Dendritic cell treated with granulocyte-macrophage colony-stimulating factor and Interleukin-4, amounts not matched to agents 40 ng/mL and 50 ng/mL, for 4 days (primary cell): Measurements from ENCODE around the gene GNA14.
"Not testable (repeated sequence)": the region's sequence is repeated elsewhere in the genome, so short reads cannot be mapped to it uniquely, and the experiment has no call there.

ENCODE experiments used
- H3K27ac Mint-ChIP-seq: one replicate; pipeline ENCODE4 v1.8.0; 2022; ENCODE audit warnings: mild to moderate bottlenecking, mixed read lengths
- H3K27me3 Mint-ChIP-seq: one replicate; pipeline ENCODE4 v1.8.0; 2022; ENCODE audit warnings: mild to moderate bottlenecking, mixed read lengths
- H3K36me3 Mint-ChIP-seq: one replicate; pipeline ENCODE4 v1.8.0; 2022; ENCODE audit warnings: low read depth, mixed read lengths
- H3K4me1 Mint-ChIP-seq: one replicate; pipeline ENCODE4 v1.8.0; 2022; ENCODE audit warnings: low read depth, mixed read lengths
- H3K4me3 Mint-ChIP-seq: one replicate; pipeline ENCODE4 v1.8.0; 2022; ENCODE audit warnings: mild to moderate bottlenecking, moderate library complexity, mixed read lengths
- H3K9me3 Mint-ChIP-seq: one replicate; pipeline ENCODE4 v1.8.0; 2022; ENCODE audit warnings: mixed read lengths
- intact Hi-C: fragments of 100-400 bp; cut with micrococcal nuclease; formaldehyde crosslinking; loops from one replicate; pipeline ENCODE4 v1.15.0; 2022

Gene GNA14

DNA sequence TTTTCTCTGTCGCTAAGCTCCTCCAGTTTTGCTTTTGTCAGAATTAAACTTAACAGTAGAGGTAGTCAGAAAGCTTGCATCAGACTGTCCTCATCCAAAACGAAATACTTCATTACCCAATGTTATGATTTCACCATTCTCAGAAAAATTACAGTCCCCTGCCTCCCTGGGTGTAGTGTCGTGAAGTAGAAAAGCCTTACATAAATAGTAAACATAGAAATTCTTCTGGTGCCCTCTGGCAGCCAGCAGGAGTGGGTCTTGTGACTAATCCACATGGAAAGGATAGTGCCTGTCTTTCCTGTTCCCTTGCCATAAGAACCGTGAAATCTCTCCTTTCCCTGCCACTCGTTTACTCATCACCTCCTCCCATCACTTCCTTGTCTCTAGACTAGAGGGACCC is 230.6 kb downstream of the GNA14 start:
- H3K9me3 Mint-ChIP-seq, result no peaks in the 10 kb centered on the region
- H3K27me3 Mint-ChIP-seq, result no peaks in the 10 kb centered on the region
- H3K4me1 Mint-ChIP-seq, result peaks cover 14% of the 10 kb centered on the region
- intact Hi-C loops, result no loop called here
- H3K4me3 Mint-ChIP-seq, result no peak overlapping the region
- no peak overlapping the region for H3K27ac Mint-ChIP-seq
- no peaks in the 10 kb centered on the region for H3K36me3 Mint-ChIP-seq

DNA sequence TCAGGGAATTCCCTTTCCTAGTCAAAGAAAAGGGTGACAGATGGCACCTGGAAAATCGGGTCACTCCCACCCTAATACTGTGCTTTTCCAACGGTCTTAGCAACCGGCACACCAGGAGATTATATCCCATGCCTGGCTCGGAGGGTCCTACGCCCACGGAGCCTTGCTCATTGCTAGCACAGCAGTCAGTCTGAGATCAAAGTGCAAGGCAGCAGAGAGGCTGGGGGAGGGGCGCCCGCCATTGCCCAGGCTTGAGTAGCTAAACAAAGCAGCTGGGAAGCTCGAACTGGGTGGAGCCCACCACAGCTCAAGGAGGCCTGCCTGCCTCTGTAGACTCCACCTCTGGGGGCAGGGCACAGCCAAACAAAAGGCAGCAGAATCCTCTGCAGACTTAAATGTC is 239.6 kb downstream of the GNA14 start:
- H3K4me1 Mint-ChIP-seq, result not testable (repeated sequence)
- peaks cover 30% of the 10 kb centered on the region for H3K36me3 Mint-ChIP-seq

DNA sequence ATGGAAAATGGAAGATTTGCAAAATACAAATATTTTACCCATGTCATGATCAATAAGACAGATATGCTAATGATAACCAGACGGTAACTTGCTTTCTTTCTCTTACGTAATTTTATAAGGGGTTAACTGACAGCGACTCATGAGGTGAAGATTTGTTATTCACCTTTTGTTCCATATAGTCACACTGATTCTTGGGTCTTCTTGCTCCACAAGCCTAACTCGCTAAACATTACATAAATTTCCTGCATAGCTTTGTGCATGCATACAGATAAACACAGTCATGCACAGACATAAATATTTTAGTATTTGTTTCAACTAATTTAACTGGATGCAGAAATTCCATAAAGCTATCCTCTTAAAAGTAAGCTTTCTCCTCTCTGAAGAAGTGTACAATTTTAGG is 244.9 kb downstream of the GNA14 start:
- intact Hi-C loops, result no loop called here
- Mint-ChIP-seq H3K4me1 (no peaks in the 10 kb centered on the region), H3K4me3 (no peak overlapping the region), H3K9me3 (peaks cover 5% of the 10 kb centered on the region), H3K36me3 (peaks cover 22% of the 10 kb centered on the region), H3K27ac (no peak overlapping the region), H3K27me3 (no peaks in the 10 kb centered on the region)

More for the DNA sequence above, 239.6 kb downstream of the GNA14 start:
- H3K27ac Mint-ChIP-seq, H3K4me3 Mint-ChIP-seq, intact Hi-C loops, H3K27me3 Mint-ChIP-seq: not testable (repeated sequence)
- peaks cover 24% of the 10 kb centered on the region for H3K9me3 Mint-ChIP-seq

DNA sequence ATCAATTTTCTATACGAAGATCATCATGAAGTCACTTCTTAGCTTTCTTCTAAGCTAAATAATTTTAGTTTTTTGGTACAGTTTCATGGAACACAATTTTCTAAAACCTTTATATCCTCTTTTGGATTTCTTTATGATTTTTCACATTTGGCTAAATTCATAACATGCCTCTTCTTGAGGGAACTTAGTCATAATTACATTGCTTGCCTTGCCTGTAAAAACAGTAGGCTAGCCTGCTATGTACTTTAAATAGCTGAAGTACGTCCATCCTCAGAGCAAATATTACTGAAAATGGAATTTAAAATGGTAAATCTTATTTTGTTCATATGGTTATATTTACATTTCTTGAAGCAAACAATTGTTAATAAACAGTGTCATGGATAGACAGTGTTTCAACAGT is 245.8 kb downstream of the GNA14 start:
- intact Hi-C loops, result no loop called here
- H3K27me3 Mint-ChIP-seq, result no peaks in the 10 kb centered on the region
- no peak overlapping the region for H3K27ac Mint-ChIP-seq
- H3K36me3 Mint-ChIP-seq, result peaks cover 12% of the 10 kb centered on the region
- H3K4me3 Mint-ChIP-seq, result no peak overlapping the region
- no peaks in the 10 kb centered on the region for H3K4me1 Mint-ChIP-seq
- H3K9me3 Mint-ChIP-seq, result no peaks in the 10 kb centered on the region

DNA sequence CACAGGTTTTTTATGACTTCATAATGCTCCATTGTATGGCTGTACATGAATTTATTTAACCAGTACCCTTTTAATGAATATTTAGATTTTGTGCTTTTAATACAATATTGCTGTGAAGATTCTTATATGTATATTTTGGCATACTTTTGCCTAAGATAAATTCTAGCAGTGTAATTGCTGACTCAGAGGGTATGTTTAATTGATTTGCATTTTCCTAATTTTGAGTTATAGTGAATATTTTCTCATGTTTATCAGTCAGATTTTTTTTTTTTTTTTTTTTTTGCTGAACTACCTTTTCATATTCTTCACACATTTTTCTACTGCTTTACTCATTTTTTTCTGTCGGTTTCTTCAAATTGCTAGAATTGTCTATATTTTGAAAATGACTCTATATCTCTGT is 248.2 kb downstream of the GNA14 start:
- H3K4me3 Mint-ChIP-seq, result no peak overlapping the region
- no peaks in the 10 kb centered on the region for H3K36me3 Mint-ChIP-seq
- no peaks in the 10 kb centered on the region for H3K9me3 Mint-ChIP-seq
- intact Hi-C loops, result no loop called here
- H3K27ac Mint-ChIP-seq, result no peak overlapping the region
- H3K27me3 Mint-ChIP-seq, result no peaks in the 10 kb centered on the region
- H3K4me1 Mint-ChIP-seq, result no peaks in the 10 kb centered on the region

DNA sequence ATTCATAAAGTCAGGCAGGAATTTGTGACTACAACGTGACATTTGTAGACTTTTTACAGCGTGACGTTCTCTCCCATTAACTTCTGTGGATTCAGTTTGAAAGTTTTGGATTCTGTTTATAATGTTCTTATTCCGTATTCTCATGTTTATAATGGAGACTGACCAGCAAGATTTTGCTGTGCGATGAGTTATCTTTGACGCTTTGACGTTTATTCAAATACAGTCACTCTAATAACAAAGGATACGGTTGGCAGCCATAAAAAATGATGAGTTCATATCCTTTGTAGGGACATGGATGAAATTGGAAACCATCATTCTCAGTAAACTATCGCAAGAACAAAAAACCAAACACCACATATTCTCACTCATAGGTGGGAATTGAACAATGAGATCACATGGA is 249.5 kb downstream of the GNA14 start:
- H3K4me3 Mint-ChIP-seq, H3K4me1 Mint-ChIP-seq, H3K27me3 Mint-ChIP-seq, H3K27ac Mint-ChIP-seq, H3K9me3 Mint-ChIP-seq, H3K36me3 Mint-ChIP-seq, intact Hi-C loops: not testable (repeated sequence)

DNA sequence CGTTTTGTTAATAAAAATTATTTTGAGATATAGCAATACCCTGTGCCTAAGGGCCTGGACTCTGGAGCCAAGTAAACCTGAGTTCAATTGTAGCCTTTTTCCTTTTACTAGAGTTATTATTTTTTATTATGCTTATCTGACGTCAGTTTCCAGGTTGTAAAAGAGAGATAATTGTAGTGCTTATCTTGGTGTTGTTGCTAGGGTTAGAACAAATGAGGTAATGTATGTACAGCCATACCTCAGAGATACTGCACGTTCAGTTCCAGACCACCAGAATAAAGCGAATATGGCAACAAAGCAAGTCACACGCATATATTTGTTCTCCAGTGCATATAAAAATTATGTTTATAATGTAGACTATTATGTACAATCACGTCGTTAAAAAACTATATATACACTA is 255.8 kb downstream of the GNA14 start:
- intact Hi-C loops, result no loop called here
- Mint-ChIP-seq H3K9me3 (no peaks in the 10 kb centered on the region), H3K27me3 (no peaks in the 10 kb centered on the region), H3K4me3 (no peak overlapping the region), H3K36me3 (no peaks in the 10 kb centered on the region), H3K4me1 (no peaks in the 10 kb centered on the region), H3K27ac (no peak overlapping the region)

DNA sequence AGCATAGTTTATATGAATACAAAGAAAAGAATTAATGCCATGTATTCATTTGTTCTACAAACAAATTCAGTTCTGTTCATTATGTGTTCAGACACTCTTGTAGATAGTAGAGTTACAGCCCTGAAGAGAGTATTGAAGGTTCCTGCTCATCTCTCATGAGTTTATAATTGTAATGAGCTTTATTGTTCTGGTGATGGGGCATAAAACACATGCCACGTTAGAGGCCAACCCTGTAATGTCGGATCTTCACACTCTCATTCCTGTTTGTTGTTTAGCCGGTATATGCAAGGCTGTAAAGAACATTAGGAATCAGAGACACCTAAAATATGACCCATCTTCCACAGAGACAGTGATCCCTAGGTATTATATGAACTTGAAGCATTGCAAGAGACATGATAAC is 256.3 kb downstream of the GNA14 start:
- H3K9me3 Mint-ChIP-seq, result no peaks in the 10 kb centered on the region
- H3K27ac Mint-ChIP-seq, result no peak overlapping the region
- no peak overlapping the region for H3K4me3 Mint-ChIP-seq
- intact Hi-C loops, result no loop called here
- no peaks in the 10 kb centered on the region for H3K4me1 Mint-ChIP-seq
- no peaks in the 10 kb centered on the region for H3K27me3 Mint-ChIP-seq
- H3K36me3 Mint-ChIP-seq, result no peaks in the 10 kb centered on the region

DNA sequence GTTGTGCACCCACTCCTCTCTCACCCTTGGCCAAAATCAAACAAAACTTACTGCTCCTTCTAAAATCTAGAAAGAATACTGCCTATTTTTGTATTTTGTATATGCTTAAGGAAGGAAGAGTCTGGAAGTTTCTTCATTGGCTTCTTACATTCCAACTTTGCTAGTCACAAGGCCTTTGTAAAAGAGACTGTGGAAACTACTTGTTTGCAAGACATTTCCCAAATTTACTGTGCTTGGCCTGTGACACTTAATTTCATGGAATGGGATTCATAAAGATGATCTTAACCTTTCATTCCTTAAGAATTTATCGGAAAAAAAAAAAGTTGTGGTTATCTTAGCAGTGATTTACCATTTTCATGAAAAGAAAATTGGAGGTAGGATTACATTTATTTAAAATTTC is 261.9 kb downstream of the GNA14 start:
- intact Hi-C loops, result no loop called here
- Mint-ChIP-seq H3K36me3 (no peaks in the 10 kb centered on the region), H3K27me3 (no peaks in the 10 kb centered on the region), H3K9me3 (no peaks in the 10 kb centered on the region), H3K4me1 (no peaks in the 10 kb centered on the region), H3K27ac (no peak overlapping the region), H3K4me3 (no peak overlapping the region)

DNA sequence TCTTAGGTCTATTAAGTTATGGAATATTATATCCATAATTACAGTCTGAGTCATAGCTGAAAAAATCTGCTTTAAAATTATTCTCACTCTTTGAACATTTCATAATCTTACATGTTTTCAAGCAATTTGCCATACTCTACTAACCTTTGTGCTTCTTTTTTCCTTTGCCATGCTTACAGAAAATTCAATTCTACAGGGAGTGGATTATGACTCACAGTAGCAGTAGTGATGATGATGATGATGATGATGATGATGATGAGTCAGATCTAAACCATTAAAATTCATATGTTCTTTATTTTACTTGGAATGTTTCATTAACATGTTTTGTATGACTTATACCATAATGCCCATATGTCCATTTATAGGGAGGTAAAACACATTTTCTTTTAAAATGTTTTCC is 263.7 kb downstream of the GNA14 start:
- H3K9me3 Mint-ChIP-seq, result no peaks in the 10 kb centered on the region
- no peak overlapping the region for H3K4me3 Mint-ChIP-seq
- H3K27ac Mint-ChIP-seq, result no peak overlapping the region

DNA sequence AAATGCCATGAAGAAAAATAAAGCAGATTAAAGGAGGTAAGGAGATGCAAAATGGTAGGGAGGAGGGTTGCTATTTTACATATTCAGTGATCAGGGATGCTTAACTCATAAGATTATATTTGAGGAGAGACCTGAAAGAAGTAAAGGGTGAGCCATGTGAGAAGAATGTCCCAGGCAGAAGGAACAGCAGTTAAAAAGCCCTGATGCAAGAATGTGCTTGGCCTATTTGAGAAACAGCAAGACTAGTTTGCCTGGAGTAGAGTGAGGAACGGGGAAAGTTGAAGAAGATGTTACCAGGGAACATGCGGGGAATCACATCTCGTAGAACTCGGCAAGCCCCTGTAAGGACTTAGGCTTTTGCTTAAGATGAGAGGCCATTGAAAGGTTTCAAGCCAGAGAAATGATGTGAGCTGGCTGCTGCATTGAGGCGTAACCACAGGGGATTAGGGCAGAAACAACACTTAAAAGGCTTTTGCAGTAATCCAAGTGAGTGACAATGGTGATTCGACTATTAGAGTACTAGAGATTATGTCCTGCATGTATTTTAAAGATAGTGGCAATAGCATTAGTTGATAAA is 272.1 kb downstream of the GNA14 start:
- Mint-ChIP-seq H3K27me3 (no peaks in the 10 kb centered on the region), H3K27ac (no peak overlapping the region), H3K9me3 (no peaks in the 10 kb centered on the region), H3K4me1 (no peaks in the 10 kb centered on the region), H3K4me3 (no peak overlapping the region), H3K36me3 (peaks cover 4% of the 10 kb centered on the region)
- intact Hi-C loops, result no loop called here

More for the DNA sequence above, 263.7 kb downstream of the GNA14 start:
- Mint-ChIP-seq H3K27me3 (no peaks in the 10 kb centered on the region), H3K36me3 (no peaks in the 10 kb centered on the region), H3K4me1 (no peaks in the 10 kb centered on the region)
- intact Hi-C loops, result no loop called here

DNA sequence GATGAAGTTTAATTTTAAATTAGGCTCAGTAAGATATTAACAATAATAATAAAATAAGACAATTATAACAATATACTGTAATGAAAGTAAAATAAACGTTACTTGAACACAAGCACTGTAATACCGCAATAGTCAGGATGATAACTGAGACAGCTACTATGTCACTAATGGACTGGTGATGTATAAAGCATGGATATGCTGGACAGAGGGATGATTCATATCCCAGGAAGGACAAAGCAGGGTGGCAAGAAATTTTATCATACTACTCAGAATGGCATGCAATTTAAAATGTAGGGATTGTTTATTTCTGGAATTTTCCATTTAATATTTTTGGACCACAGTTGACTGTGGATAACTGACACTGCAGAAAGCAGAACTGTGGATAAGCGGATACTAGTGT is 273.9 kb downstream of the GNA14 start:
- no peak overlapping the region for H3K4me3 Mint-ChIP-seq
- no peaks in the 10 kb centered on the region for H3K27me3 Mint-ChIP-seq
- H3K27ac Mint-ChIP-seq, result no peak overlapping the region
- H3K4me1 Mint-ChIP-seq, result no peaks in the 10 kb centered on the region
- H3K9me3 Mint-ChIP-seq, result no peaks in the 10 kb centered on the region
- intact Hi-C loops, result no loop called here
- H3K36me3 Mint-ChIP-seq, result peaks cover 13% of the 10 kb centered on the region
